BE2C (cell line): ENCODE results near the gene CIP2A.

ENCODE experiments used
- DNase-seq: peaks from one replicate; pipeline ENCODE4 v3.0.0-alpha.2; 2020
- H3K27me3 ChIP-seq: fragments of 250-450 bp; sonication (Bioruptor Pico); 2 replicates; pipeline ENCODE4 v1.5.1; 2020; ENCODE audit warnings: mild to moderate bottlenecking
- H3K36me3 ChIP-seq: fragments of 250-450 bp; sonication (Bioruptor Pico); 2 replicates; pipeline ENCODE4 v1.5.1; 2020; ENCODE audit warnings: mild to moderate bottlenecking
- H3K4me1 ChIP-seq: fragments of 250-450 bp; sonication (Bioruptor Pico); 2 replicates; pipeline ENCODE4 v1.5.1; 2020
- H3K4me3 ChIP-seq: 2 replicates; pipeline ENCODE4 v1.5.1; 2011; ENCODE audit warnings: low read depth, low read length
- H3K9me3 ChIP-seq: fragments of 250-450 bp; sonication (Bioruptor Pico); 2 replicates; pipeline ENCODE4 v1.5.1; 2020
- TF ChIP-seq, protein P1 (sequence below): IDR thresholded peaks from 2 replicates; pipeline ENCODE4 v1.5.1; 2012; ENCODE audit warnings: mild to moderate bottlenecking, low read depth, low read length

Gene CIP2A

DNA sequence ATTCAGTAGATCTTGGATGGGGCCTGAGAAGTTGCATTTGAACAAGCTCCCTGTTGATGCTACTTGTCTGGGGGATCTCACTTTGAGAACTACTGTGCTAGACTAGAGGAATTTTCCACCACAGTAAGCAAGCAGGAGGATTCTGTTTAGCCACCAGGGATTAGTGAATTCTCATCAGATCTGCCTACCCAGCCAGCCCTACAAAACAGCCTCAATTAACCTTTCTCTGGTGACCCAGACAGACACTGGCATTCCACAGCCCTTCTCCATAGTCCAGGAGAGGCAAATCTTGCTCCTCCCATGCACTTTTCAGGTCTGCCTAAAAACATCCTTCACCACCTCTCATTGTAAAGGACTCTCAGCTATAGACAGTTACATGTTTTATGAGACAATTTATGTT is 62.1 kb downstream of the CIP2A start:
- Histone ChIP-seq H3K4me3 (no peak overlapping the region), H3K36me3 (no peaks in the 10 kb centered on the region), H3K9me3 (no peaks in the 10 kb centered on the region), H3K27me3 (no peaks in the 10 kb centered on the region), H3K4me1 (peaks cover 16% of the 10 kb centered on the region)
- TF ChIP-seq, protein P1, sequence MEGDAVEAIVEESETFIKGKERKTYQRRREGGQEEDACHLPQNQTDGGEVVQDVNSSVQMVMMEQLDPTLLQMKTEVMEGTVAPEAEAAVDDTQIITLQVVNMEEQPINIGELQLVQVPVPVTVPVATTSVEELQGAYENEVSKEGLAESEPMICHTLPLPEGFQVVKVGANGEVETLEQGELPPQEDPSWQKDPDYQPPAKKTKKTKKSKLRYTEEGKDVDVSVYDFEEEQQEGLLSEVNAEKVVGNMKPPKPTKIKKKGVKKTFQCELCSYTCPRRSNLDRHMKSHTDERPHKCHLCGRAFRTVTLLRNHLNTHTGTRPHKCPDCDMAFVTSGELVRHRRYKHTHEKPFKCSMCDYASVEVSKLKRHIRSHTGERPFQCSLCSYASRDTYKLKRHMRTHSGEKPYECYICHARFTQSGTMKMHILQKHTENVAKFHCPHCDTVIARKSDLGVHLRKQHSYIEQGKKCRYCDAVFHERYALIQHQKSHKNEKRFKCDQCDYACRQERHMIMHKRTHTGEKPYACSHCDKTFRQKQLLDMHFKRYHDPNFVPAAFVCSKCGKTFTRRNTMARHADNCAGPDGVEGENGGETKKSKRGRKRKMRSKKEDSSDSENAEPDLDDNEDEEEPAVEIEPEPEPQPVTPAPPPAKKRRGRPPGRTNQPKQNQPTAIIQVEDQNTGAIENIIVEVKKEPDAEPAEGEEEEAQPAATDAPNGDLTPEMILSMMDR, result no peak
- DNase-seq, result no peak

DNA sequence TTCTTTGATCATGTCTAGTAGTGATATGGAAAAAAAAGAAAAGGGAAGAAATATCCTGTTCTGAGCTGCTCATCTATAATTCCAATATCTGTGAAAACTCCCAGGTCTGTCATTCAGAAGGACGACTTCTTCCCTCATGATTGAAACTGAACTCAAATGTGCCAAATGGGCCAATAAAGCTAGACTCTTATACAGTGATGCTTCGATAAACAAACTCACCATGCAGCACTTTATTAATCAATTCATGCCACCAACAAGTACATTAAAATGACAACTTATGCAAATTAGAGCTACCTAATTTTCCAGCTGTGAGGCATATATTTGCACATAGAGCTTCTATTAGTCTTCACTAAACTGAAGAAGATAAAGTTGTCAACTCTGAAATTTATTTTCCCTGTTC is 63.3 kb downstream of the CIP2A start:
- H3K4me3 ChIP-seq, result no peak overlapping the region

DNA sequence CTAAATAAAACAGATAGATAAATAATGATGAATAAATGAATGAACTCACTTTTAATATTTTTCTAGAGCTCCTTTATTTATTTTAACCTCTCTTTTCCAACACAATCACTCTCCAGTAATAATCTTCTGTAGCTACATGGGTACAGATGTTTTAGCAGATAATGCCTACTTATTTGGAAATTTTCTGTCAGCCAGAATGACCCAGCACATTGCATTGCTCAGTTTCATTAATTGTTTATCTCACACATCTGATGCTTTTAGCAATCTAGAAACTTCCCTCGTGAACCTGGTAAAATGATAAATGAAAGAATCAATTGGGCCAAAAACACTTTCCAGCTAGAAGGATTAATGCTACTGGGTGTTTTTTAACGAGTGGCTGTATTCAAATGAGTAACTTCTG is 64.0 kb downstream of the CIP2A start:
- TF ChIP-seq, protein P1, result no peak
- no peaks in the 10 kb centered on the region for H3K36me3 ChIP-seq
- H3K4me3 ChIP-seq, result no peak overlapping the region
- DNase-seq, result no peak
- peaks cover 20% of the 10 kb centered on the region for H3K4me1 ChIP-seq
- no peaks in the 10 kb centered on the region for H3K27me3 ChIP-seq
- no peaks in the 10 kb centered on the region for H3K9me3 ChIP-seq

More for the DNA sequence above, 63.3 kb downstream of the CIP2A start:
- TF ChIP-seq, protein P1, result no peak
- H3K27me3 ChIP-seq, result no peaks in the 10 kb centered on the region
- H3K36me3 ChIP-seq, result no peaks in the 10 kb centered on the region
- peaks cover 20% of the 10 kb centered on the region for H3K4me1 ChIP-seq
- DNase-seq, result no peak
- no peaks in the 10 kb centered on the region for H3K9me3 ChIP-seq

DNA sequence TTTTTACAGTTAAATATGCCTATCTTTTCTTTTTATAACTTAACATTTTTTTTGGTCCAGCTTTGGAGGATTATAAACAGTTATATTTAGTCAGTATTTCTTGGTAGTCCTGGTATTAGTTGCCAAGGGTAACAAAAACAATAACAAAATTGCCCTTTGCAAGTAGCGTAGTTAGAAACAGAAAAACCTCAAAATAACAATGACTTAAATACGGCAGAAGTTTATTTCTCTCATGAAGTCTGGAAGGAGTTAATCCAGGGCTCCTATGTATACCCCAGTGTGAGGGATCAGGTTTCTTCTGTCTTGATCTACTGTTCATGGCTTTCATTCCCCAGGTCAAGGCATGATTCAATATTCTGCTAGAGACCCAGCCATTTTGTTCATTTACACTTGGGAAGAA is 64.7 kb downstream of the CIP2A start:
- H3K36me3 ChIP-seq, result no peaks in the 10 kb centered on the region
- H3K4me3 ChIP-seq, result no peak overlapping the region
- H3K27me3 ChIP-seq, result no peaks in the 10 kb centered on the region
- no peak for DNase-seq
- no peaks in the 10 kb centered on the region for H3K9me3 ChIP-seq
- peaks cover 20% of the 10 kb centered on the region for H3K4me1 ChIP-seq
- TF ChIP-seq, protein P1, result no peak

DNA sequence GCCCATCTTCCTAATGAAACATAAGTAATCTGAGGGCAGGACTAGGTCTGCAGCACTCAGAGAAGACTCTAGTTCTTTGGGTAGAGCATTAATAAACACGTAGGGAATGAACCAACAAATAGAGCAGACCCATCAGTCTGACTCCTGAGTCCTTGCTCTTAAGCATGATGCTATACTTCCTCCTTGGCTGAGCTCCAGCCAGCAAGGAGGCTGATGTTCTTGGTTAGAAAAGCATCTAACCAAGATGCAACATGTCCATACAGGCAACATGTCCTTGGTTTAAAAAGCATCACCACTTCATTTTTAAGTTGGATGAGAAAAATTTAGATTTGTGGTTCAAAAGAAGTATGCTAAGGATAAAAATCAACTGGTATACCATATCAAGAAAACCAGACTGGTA is 70.3 kb downstream of the CIP2A start:
- no peaks in the 10 kb centered on the region for H3K9me3 ChIP-seq
- no peaks in the 10 kb centered on the region for H3K36me3 ChIP-seq
- DNase-seq, result no peak
- no peaks in the 10 kb centered on the region for H3K27me3 ChIP-seq
- peaks cover 4% of the 10 kb centered on the region for H3K4me1 ChIP-seq
- H3K4me3 ChIP-seq, result no peak overlapping the region
- TF ChIP-seq, protein P1, result no peak

GRCh38 chr3:108516881-108517280 is 72.4 kb downstream of the CIP2A start:
- Histone ChIP-seq H3K36me3 (no peaks in the 10 kb centered on the region), H3K9me3 (no peaks in the 10 kb centered on the region), H3K4me3 (no peak overlapping the region), H3K27me3 (no peaks in the 10 kb centered on the region), H3K4me1 (peaks cover 8% of the 10 kb centered on the region)
- TF ChIP-seq, protein P1, result no peak
- no peak for DNase-seq
